ENCODE measurements around the gene EPHA4.

GRCh38 chr2:221372907-221373306, 199.2 kb downstream of the EPHA4 start:
- no peak for TF ChIP-seq POLR2AphosphoS5 (IDR thresholded peaks at IDR 0.05)
- TF ChIP-seq CTCF (IDR thresholded peaks at IDR 0.05), result no peak
- no peak for TF ChIP-seq POLR2A (IDR thresholded peaks at IDR 0.05)

All from prostate gland (tissue), 2 donors.